ENCODE data around the gene NCKAP5. TPM values are rescaled to one million over a fixed set of nuclear protein-coding genes. Genes with fewer than 3 reads are reported as not detected.
A peak's percentile ranks its signal among the peaks of the same experiment; 100 is the strongest.

The NCKAP5 gene
- total RNA-seq, 1 experiment from 2014 or later, result 1.1 TPM

GRCh38 chr2:133382566-133382965 is 185.7 kb downstream of the NCKAP5 start:
- DNase-seq (ENCODE audit: low read depth), result no peak

GRCh38 chr2:133380991-133381390 is 187.3 kb downstream of the NCKAP5 start:
- DNase-seq (ENCODE audit: low read depth), result no peak

GRCh38 chr2:133378928-133379549 is 189.2 kb downstream of the NCKAP5 start:
- peak; percentile 27 for DNase-seq (ENCODE audit: low read depth)

- no peak for DNase-seq (ENCODE audit: low read depth)
Observed at GRCh38 chr2:133378386-133378785, 189.9 kb downstream of the NCKAP5 start.

- no peak for DNase-seq (ENCODE audit: low read depth)
Observed at GRCh38 chr2:133377599-133377998, 190.7 kb downstream of the NCKAP5 start.

- peak; percentile 7 for DNase-seq (ENCODE audit: low read depth)
Observed at GRCh38 chr2:133377021-133377481, 191.2 kb downstream of the NCKAP5 start.

- DNase-seq (ENCODE audit: low read depth), result no peak
Observed at GRCh38 chr2:133374781-133375180, 193.5 kb downstream of the NCKAP5 start.

GRCh38 chr2:133371286-133371685 is 197.0 kb downstream of the NCKAP5 start:
- peak; percentile 26 for DNase-seq (ENCODE audit: low read depth)

GRCh38 chr2:133369901-133370658 is 198.2 kb downstream of the NCKAP5 start:
- DNase-seq (ENCODE audit: low read depth), result no peak

GRCh38 chr2:133365117-133365516 is 203.1 kb downstream of the NCKAP5 start:
- no peak for DNase-seq (ENCODE audit: low read depth)

- DNase-seq (ENCODE audit: low read depth), result no peak
Observed at GRCh38 chr2:133364636-133365035, 203.6 kb downstream of the NCKAP5 start.

- DNase-seq (ENCODE audit: low read depth), result no peak
Observed at GRCh38 chr2:133363884-133364283, 204.4 kb downstream of the NCKAP5 start.

- peak; percentile 45 for DNase-seq (ENCODE audit: low read depth)
Observed at GRCh38 chr2:133362061-133362476, 206.2 kb downstream of the NCKAP5 start.

GRCh38 chr2:133360882-133361281 is 207.4 kb downstream of the NCKAP5 start:
- DNase-seq (ENCODE audit: low read depth), result no peak

GRCh38 chr2:133360190-133360589 is 208.1 kb downstream of the NCKAP5 start:
- no peak for DNase-seq (ENCODE audit: low read depth)

- DNase-seq (ENCODE audit: low read depth), result no peak
Observed at GRCh38 chr2:133352719-133353118, 215.5 kb downstream of the NCKAP5 start.

- DNase-seq (ENCODE audit: low read depth), result peak; percentile 4
Observed at GRCh38 chr2:133346654-133347053, 221.6 kb downstream of the NCKAP5 start.

GRCh38 chr2:133345638-133346037 is 222.6 kb downstream of the NCKAP5 start:
- DNase-seq (ENCODE audit: low read depth), result no peak

- no peak for DNase-seq (ENCODE audit: low read depth)
Observed at GRCh38 chr2:133344849-133345248, 223.4 kb downstream of the NCKAP5 start.

GRCh38 chr2:133343018-133343352 is 225.3 kb downstream of the NCKAP5 start:
- DNase-seq (ENCODE audit: low read depth), result no peak

GRCh38 chr2:133342286-133343017 is 225.8 kb downstream of the NCKAP5 start:
- DNase-seq (ENCODE audit: low read depth), result no peak

- no peak for DNase-seq (ENCODE audit: low read depth)
Observed at GRCh38 chr2:133341575-133341974, 226.7 kb downstream of the NCKAP5 start.

GRCh38 chr2:133338224-133338623 is 230.0 kb downstream of the NCKAP5 start:
- DNase-seq (ENCODE audit: low read depth), result no peak

Measured in RPMI7951 (cell line).